Stimulated activated CD4-positive, alpha-beta T cell treated with anti-CD3 and anti-CD28 coated beads, TNF-alpha, amount 100 ng/mL, for 48 hours (primary cell): ENCODE results near the gene TRNAU1AP.
"Not testable (repeated sequence)": the region's sequence is repeated elsewhere in the genome, so short reads cannot be mapped to it uniquely, and the experiment has no call there.

ENCODE experiments used
- DNase-seq, 3 donors: peaks; one replicate each; pipeline ENCODE4 v3.0.0-alpha.2; 2020; ENCODE audit warnings: low read depth in 3 of 3

TRNAU1AP gene

GRCh38 chr1:28552758-28553663 is at the start of gene TRNAU1AP:
Gene TRNAU1AP, plus strand, starts transcription at chr1:28553085. Its CDS starts 26 bp downstream, at chr1:28553111.
- peak; percentile 96 to 97 (median 96) for DNase-seq

DNA sequence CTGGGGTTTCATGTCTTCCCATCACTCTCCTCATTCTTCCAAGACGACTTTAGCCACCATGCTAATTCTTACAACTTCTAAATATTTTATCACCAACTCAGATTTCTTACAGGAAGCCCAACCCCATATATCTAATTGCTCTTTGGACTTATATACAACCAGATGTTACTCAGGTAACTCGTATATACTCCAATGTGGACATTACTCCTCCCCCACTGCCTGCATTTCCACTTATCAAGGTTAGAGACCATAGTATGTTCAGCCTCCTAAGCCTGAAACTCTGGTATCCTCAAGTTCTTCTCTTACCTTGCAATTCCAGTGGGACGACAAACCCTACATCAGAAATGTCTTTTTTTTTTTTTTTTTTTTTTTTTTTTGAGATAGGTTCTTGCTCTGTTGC is 49.8 kb upstream of the TRNAU1AP start:
- no peak for DNase-seq

DNA sequence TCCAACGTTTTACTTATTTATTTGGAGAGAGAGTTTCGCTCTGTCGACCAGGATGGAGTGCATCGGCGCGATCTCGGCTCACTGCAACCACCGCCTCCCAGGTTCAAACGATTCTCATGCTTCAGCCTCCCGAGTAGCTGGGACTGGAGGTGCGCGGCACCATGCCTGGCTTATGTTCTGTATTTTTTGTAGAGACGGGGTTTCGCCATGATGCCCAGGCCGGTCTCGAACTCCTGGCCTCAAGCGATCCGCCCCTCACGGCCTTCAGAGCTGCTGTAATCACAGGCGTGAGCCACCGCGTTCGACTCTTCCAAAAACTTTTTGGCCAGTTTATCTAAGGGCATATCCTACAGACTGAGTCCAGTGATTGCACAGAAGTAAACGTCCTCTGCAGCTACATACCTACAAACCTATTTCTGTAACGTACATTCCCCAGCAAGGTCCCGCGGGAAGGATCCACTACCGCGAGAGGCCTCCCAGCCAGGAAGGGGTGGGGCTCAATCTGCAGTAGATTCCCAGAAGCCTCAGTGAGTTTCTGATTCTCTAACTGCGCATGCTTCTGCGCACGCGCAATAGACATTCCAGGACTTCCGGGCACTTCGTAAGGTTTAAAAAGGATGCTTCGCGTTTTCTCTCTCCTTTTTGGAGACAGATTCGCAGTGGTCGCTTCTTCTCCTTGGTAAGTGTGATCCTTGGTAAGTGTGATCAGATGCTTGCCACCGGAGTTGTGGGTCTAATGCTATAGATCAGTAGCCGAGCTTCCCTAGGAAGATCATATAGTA is 47.3 kb upstream of the TRNAU1AP start, which contains the start of gene RCC1:
Gene RCC1, plus strand, starts transcription at position 638 of the 782 bp plus-strand sequence. CDS start 23,824 bp downstream, outside the sequence.
- peak; percentile 89 to 94 (median 90) for DNase-seq

DNA sequence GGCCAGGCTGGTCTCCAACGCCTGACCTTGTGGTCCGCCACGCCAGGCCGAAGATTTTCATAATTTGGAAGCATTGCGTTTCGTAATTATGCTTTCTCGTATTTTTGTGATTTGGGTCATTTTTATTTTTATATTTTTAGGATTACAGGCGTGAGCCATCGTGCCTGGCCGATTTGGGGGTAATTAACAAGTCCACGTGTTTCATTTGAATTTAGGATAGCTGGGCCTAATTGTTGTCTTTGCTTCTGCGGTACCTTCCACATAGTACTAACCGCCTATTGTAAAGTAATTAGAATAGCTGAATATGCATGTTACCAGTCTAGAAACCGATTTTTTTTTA is 46.0 kb upstream of the TRNAU1AP start:
- DNase-seq: no peak

GRCh38 chr1:28507247-28507645 is 45.6 kb upstream of the TRNAU1AP start:
- no peak for DNase-seq

- no peak for DNase-seq
These were observed 45.0 kb upstream of the TRNAU1AP start for GRCh38 chr1:28507646-28508434.

- DNase-seq: no peak
These were observed 44.5 kb upstream of the TRNAU1AP start for GRCh38 chr1:28508435-28508754.

DNA sequence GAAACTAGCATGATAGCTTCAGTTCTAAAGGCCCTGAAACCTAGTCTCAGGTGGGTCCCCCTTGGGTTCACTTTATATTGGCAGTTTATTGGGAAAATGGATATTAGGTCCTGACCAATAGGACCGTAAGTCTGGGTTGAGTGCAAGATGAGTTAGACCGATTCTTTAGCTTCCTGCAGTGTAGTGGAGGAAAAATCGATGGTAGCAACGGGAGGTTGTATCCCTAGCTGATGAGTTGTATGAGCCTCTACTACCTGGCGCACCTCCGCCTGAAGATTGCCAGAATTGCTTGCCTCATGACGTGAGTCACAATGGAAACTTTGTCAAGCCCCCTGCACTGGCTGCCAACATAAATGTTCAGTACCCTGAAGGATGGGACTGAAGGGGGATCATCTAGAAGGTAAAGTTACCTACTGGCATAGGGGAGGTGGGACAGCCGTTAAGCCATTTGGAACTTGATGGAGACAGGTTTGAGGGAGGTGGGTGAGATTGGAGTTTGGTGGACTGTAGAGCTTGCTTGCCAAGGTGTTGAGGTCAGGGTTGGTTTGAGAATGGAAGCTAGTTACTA is 43.1 kb upstream of the TRNAU1AP start:
- DNase-seq: no peak

GRCh38 chr1:28510273-28510969 is 42.5 kb upstream of the TRNAU1AP start:
- no peak for DNase-seq

DNA sequence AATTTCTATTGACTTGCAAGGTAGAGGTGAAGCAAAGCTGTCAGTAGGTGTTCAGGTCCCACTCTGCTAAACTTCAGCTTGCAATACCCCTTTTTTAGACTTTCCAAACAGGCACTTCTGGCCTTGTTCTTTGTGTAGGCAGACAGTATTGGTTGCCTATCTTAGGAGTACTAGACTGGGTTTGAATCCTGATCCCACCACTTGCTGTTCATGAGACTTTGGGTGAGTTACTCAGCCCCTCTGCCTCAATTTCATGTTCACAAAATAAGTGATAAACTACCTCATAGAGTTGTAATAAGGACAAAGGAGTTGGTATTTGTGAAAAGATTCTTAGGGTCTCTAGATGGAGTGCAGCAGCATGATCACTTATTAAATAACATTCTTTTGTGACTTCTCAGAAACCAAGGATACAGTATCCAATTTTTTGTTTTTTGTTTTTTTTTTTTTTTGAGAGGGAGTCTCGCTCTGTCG is 41.9 kb upstream of the TRNAU1AP start:
- DNase-seq: no peak

DNA sequence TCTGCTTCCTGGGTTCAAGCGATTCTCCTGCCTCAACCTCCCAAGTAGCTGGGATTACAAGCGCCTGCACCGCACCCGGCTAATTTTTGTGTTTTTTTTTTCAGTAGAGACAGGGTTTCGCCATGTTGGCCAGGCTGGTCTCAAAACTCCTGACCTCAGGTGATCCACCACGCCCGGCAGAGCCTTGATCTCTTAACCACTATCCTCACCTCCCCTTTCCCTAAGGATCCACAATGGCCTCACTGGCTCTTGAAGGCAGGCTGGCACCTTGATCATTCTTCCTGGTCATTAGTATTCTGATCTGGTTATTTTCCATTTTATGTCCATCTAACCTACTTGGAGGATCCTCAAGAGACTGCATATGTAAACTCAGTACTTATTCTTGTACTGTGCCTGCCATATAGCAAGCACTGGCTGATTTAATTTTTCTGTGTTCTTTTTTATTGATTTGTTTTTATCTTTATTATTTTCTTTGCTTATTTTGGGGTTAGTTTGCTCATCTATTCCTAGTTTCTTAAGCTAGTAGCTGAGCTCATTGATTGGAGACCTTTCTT is 40.8 kb upstream of the TRNAU1AP start:
- DNase-seq: no peak

GRCh38 chr1:28514445-28514933 is 38.4 kb upstream of the TRNAU1AP start:
- DNase-seq: not testable (repeated sequence)

GRCh38 chr1:28516518-28516956 is 36.3 kb upstream of the TRNAU1AP start:
- no peak for DNase-seq

GRCh38 chr1:28517649-28517999 is 35.3 kb upstream of the TRNAU1AP start:
- DNase-seq: no peak

DNA sequence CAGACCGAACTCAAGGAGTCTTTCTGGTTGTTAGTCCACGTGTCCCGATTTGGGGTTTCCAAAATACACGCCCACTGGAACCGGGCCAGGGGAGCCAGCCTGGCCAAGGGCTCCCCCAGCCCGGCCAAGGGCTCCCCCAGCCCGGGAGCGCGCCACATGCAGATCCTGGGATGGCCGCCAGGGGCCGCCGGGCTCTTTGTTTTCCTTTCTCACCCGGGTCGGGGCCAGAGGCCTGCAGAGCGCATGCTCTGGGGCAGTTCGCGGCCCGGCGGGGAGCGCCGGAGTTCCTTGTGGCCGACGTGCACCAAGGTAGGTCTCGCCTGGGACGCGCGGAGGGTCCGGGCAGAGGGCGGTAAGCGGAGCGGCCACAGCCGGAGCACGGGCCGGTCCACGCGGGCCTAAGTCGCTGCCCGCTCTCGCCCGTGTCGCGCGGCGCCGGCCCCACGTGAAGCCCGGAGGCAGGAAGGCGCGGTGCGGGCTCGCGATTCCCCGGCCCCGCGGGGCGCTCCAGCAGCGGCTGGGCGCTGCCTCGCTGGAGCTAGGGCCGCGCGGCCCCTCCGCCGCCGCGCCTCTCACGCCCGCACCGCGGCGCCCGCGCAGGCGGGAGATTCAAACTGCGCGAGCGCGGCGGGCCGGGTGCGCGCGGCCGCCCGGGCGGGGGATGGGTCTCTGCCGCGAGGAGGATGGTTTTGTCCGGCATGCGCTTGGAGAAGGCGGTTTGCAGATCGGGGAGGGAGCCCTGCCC is 34.7 kb upstream of the TRNAU1AP start:
- DNase-seq: peak; percentile 79 to 85 (median 80)

GRCh38 chr1:28518745-28519341 is 34.0 kb upstream of the TRNAU1AP start:
- DNase-seq: peak in 1 of 3 donors; percentile 54

GRCh38 chr1:28519946-28520725 is 32.7 kb upstream of the TRNAU1AP start:
- DNase-seq: no peak

- DNase-seq: not testable (repeated sequence)
These were observed 32.1 kb upstream of the TRNAU1AP start for GRCh38 chr1:28520796-28521195.
